ENCODE results near the gene ID3. TPM values are rescaled to one million over a fixed set of nuclear protein-coding genes. Genes with fewer than 3 reads are reported as not detected.

Gene ID3
- total and polyA plus RNA-seq, 4 experiments from 2014 or later: 8.9 to 98.0 (median 54.8) TPM

- CTCF ChIA-PET (ENCODE audit: partially characterized antibody): interaction anchor here (0.6 to 5.2 kb wide), 8 partner anchors 8 to 277 kb away, joined by 3 to 28 read pairs (median 4); no protein-coding TSS in a partner anchor
- POLR2A ChIA-PET (ENCODE audit: partially characterized antibody): interaction anchor here (1.3 to 15.1 kb wide), 7 partner anchors 9 to 41 kb away, joined by 4 to 236 read pairs (median 38); partner anchors contain the start of gene ID3
- H3K27ac Mint-ChIP-seq: peak overlapping the region in 5 of 7 donors; percentile 36 to 82 (median 70)
- DNase-seq: no peak
- Histone ChIP-seq H3K9me3 (ENCODE audit: control insufficient read depth in 1 of 2, low read length in 2 of 2) (no peaks in the 10 kb centered on the region), H3K27ac (ENCODE audit: low read depth, low read length) (no peak overlapping the region), H3K4me1 (ENCODE audit: insufficient read depth, low read length) (peaks cover 74% of the 10 kb centered on the region), H3K36me3 (ENCODE audit: insufficient read depth, low read length) (no peaks in the 10 kb centered on the region), H3K27me3 (ENCODE audit: insufficient read depth, low read length) (no peaks in the 10 kb centered on the region), H3K4me3 (ENCODE audit: low read length in 2 of 2) (no peak overlapping the region)
- no peaks in the 10 kb centered on the region for H3K9me3 Mint-ChIP-seq
- no peaks in the 10 kb centered on the region for H3K27me3 Mint-ChIP-seq
- H3K36me3 Mint-ChIP-seq: no peaks in the 10 kb centered on the region
- intact Hi-C loops (cut with micrococcal nuclease): no loop called here
- H3K4me3 Mint-ChIP-seq: peak overlapping the region in 2 of 8 donors; percentile 3 to 13
- peaks cover 37 to 85% (median 69%) of the 10 kb centered on the region in 4 donors for H3K4me1 Mint-ChIP-seq
Observed at GRCh38 chr1:23593556-23594148, 34.4 kb upstream of the ID3 start.

- POLR2A ChIA-PET (ENCODE audit: partially characterized antibody): interaction anchor here (1.3 to 15.1 kb wide), 7 partner anchors 9 to 41 kb away, joined by 4 to 236 read pairs (median 38); partner anchors contain the start of gene ID3
- H3K4me3 Mint-ChIP-seq: peak overlapping the region in 4 of 8 donors; percentile 4 to 42 (median 10)
- Histone ChIP-seq H3K27ac (ENCODE audit: low read depth, low read length) (no peak overlapping the region), H3K27me3 (ENCODE audit: insufficient read depth, low read length) (no peaks in the 10 kb centered on the region), H3K36me3 (ENCODE audit: insufficient read depth, low read length) (no peaks in the 10 kb centered on the region), H3K4me3 (ENCODE audit: low read length in 2 of 2) (no peak overlapping the region), H3K4me1 (ENCODE audit: insufficient read depth, low read length) (peaks cover 68% of the 10 kb centered on the region), H3K9me3 (ENCODE audit: control insufficient read depth in 1 of 2, low read length in 2 of 2) (no peaks in the 10 kb centered on the region)
- intact Hi-C loops (cut with micrococcal nuclease): no loop called here
- DNase-seq: no peak
- H3K9me3 Mint-ChIP-seq: no peaks in the 10 kb centered on the region
- peaks cover 38 to 82% (median 66%) of the 10 kb centered on the region in 4 donors for H3K4me1 Mint-ChIP-seq
- no peaks in the 10 kb centered on the region for H3K27me3 Mint-ChIP-seq
- CTCF ChIA-PET (ENCODE audit: partially characterized antibody): interaction anchor here (1.5 to 5.2 kb wide), 5 partner anchors 9 to 41 kb away, joined by 5 to 28 read pairs (median 16); no protein-coding TSS in a partner anchor
- no peaks in the 10 kb centered on the region for H3K36me3 Mint-ChIP-seq
- H3K27ac Mint-ChIP-seq: peak overlapping the region; percentile 38 to 89 (median 69)
Observed at GRCh38 chr1:23593042-23593521, 33.8 kb upstream of the ID3 start.

- Histone ChIP-seq H3K9me3 (ENCODE audit: control insufficient read depth in 1 of 2, low read length in 2 of 2) (no peaks in the 10 kb centered on the region), H3K27me3 (ENCODE audit: insufficient read depth, low read length) (no peaks in the 10 kb centered on the region), H3K4me1 (ENCODE audit: insufficient read depth, low read length) (peaks cover 61% of the 10 kb centered on the region), H3K36me3 (ENCODE audit: insufficient read depth, low read length) (no peaks in the 10 kb centered on the region), H3K27ac (ENCODE audit: low read depth, low read length) (no peak overlapping the region), H3K4me3 (ENCODE audit: low read length in 2 of 2) (no peak overlapping the region)
- no peak for DNase-seq
- peak overlapping the region in 7 of 8 donors; percentile 25 to 75 (median 66) for H3K4me3 Mint-ChIP-seq
- H3K27me3 Mint-ChIP-seq: no peaks in the 10 kb centered on the region
- ChIA-PET POLR2A (ENCODE audit: partially characterized antibody) (interaction anchor here (0.6 to 15.1 kb wide), 9 partner anchors 10 to 44 kb away, joined by 3 to 236 read pairs (median 18); partner anchors contain the start of gene ID3), CTCF (ENCODE audit: partially characterized antibody) (interaction anchor here (0.8 to 5.2 kb wide), 9 partner anchors 10 to 95 kb away, joined by 3 to 28 read pairs (median 5); no protein-coding TSS in a partner anchor)
- no peaks in the 10 kb centered on the region for H3K36me3 Mint-ChIP-seq
- peak overlapping the region; percentile 82 to 90 (median 87) for H3K27ac Mint-ChIP-seq
- intact Hi-C loops (cut with micrococcal nuclease): no loop called here
- H3K4me1 Mint-ChIP-seq: peaks cover 31 to 79% (median 59%) of the 10 kb centered on the region in 4 donors
- no peaks in the 10 kb centered on the region for H3K9me3 Mint-ChIP-seq
Observed at GRCh38 chr1:23592209-23592892, 33.0 kb upstream of the ID3 start.

GRCh38 chr1:23591460-23592208 is 32.3 kb upstream of the ID3 start:
- Histone ChIP-seq H3K27me3 (ENCODE audit: insufficient read depth, low read length) (no peaks in the 10 kb centered on the region), H3K27ac (ENCODE audit: low read depth, low read length) (no peak overlapping the region), H3K9me3 (ENCODE audit: control insufficient read depth in 1 of 2, low read length in 2 of 2) (no peaks in the 10 kb centered on the region), H3K4me1 (ENCODE audit: insufficient read depth, low read length) (peaks cover 54% of the 10 kb centered on the region), H3K36me3 (ENCODE audit: insufficient read depth, low read length) (no peaks in the 10 kb centered on the region), H3K4me3 (ENCODE audit: low read length in 2 of 2) (no peak overlapping the region)
- ChIA-PET POLR2A (ENCODE audit: partially characterized antibody) (interaction anchor here (1.0 to 15.1 kb wide), 10 partner anchors 10 to 55 kb away, joined by 3 to 236 read pairs (median 12); partner anchors contain the start of gene ID3), CTCF (ENCODE audit: partially characterized antibody) (interaction anchor here (0.8 to 5.2 kb wide), 9 partner anchors 10 to 95 kb away, joined by 3 to 28 read pairs (median 5); no protein-coding TSS in a partner anchor)
- Mint-ChIP-seq H3K9me3 (no peaks in the 10 kb centered on the region), H3K4me3 (peak overlapping the region in 6 of 8 donors; percentile 25 to 75 (median 64)), H3K27ac (peak overlapping the region in 6 of 7 donors; percentile 82 to 90 (median 88)), H3K36me3 (no peaks in the 10 kb centered on the region), H3K4me1 (peaks cover 25 to 71% (median 52%) of the 10 kb centered on the region in 4 donors), H3K27me3 (no peaks in the 10 kb centered on the region)
- intact Hi-C loops (cut with micrococcal nuclease): no loop called here
- DNase-seq: no peak

- no peaks in the 10 kb centered on the region for H3K27me3 Mint-ChIP-seq
- ChIA-PET POLR2A (ENCODE audit: partially characterized antibody) (interaction anchor here (0.6 to 15.1 kb wide), 7 partner anchors 9 to 33 kb away, joined by 3 to 236 read pairs (median 38); partner anchors contain the start of gene ID3), CTCF (ENCODE audit: partially characterized antibody) (interaction anchor here (0.9 to 5.2 kb wide), 5 partner anchors 30 to 47 kb away, joined by 3 to 28 read pairs (median 8); partner anchors contain the start of gene ID3)
- Histone ChIP-seq H3K27me3 (ENCODE audit: insufficient read depth, low read length) (no peaks in the 10 kb centered on the region), H3K4me3 (ENCODE audit: low read length in 2 of 2) (no peak overlapping the region), H3K27ac (ENCODE audit: low read depth, low read length) (no peak overlapping the region), H3K9me3 (ENCODE audit: control insufficient read depth in 1 of 2, low read length in 2 of 2) (no peaks in the 10 kb centered on the region), H3K36me3 (ENCODE audit: insufficient read depth, low read length) (no peaks in the 10 kb centered on the region), H3K4me1 (ENCODE audit: insufficient read depth, low read length) (peaks cover 48% of the 10 kb centered on the region)
- H3K9me3 Mint-ChIP-seq: no peaks in the 10 kb centered on the region
- H3K36me3 Mint-ChIP-seq: no peaks in the 10 kb centered on the region
- intact Hi-C loops (cut with micrococcal nuclease): no loop called here
- no peak for DNase-seq
- peak overlapping the region in 4 of 7 donors; percentile 43 to 88 (median 68) for H3K27ac Mint-ChIP-seq
- peaks cover 21 to 61% (median 45%) of the 10 kb centered on the region in 4 donors for H3K4me1 Mint-ChIP-seq
- peak overlapping the region in 1 of 8 donors; percentile 53 for H3K4me3 Mint-ChIP-seq
Observed at GRCh38 chr1:23590058-23590783, 30.9 kb upstream of the ID3 start.

- Mint-ChIP-seq H3K4me3 (no peak overlapping the region), H3K4me1 (peaks cover 21 to 54% (median 40%) of the 10 kb centered on the region in 4 donors)
Observed at GRCh38 chr1:23589585-23589986, 30.3 kb upstream of the ID3 start.

More at GRCh38 chr1:23589585-23589986, 30.3 kb upstream of the ID3 start:
- no peaks in the 10 kb centered on the region for H3K36me3 Mint-ChIP-seq
- no peaks in the 10 kb centered on the region for H3K9me3 Mint-ChIP-seq
- Histone ChIP-seq H3K36me3 (ENCODE audit: insufficient read depth, low read length) (no peaks in the 10 kb centered on the region), H3K9me3 (ENCODE audit: control insufficient read depth in 1 of 2, low read length in 2 of 2) (no peaks in the 10 kb centered on the region), H3K4me1 (ENCODE audit: insufficient read depth, low read length) (peaks cover 43% of the 10 kb centered on the region), H3K27ac (ENCODE audit: low read depth, low read length) (no peak overlapping the region), H3K27me3 (ENCODE audit: insufficient read depth, low read length) (no peaks in the 10 kb centered on the region), H3K4me3 (ENCODE audit: low read length in 2 of 2) (no peak overlapping the region)
- DNase-seq: no peak
- CTCF ChIA-PET (ENCODE audit: partially characterized antibody): interaction anchor here (0.9 to 1.0 kb wide), 2 partner anchors 31 to 48 kb away, joined by 3 to 6 read pairs; partner anchors contain the start of gene ID3
- H3K27ac Mint-ChIP-seq: no peak overlapping the region
- POLR2A ChIA-PET (ENCODE audit: partially characterized antibody): interaction anchor here (4.9 to 8.8 kb wide), 3 partner anchors 13 to 32 kb away, joined by 38 to 110 read pairs (median 58); partner anchors contain the start of gene ID3
- no peaks in the 10 kb centered on the region for H3K27me3 Mint-ChIP-seq
- intact Hi-C loops (cut with micrococcal nuclease): no loop called here
